ENCODE results near the gene PLSCR3.

DNA sequence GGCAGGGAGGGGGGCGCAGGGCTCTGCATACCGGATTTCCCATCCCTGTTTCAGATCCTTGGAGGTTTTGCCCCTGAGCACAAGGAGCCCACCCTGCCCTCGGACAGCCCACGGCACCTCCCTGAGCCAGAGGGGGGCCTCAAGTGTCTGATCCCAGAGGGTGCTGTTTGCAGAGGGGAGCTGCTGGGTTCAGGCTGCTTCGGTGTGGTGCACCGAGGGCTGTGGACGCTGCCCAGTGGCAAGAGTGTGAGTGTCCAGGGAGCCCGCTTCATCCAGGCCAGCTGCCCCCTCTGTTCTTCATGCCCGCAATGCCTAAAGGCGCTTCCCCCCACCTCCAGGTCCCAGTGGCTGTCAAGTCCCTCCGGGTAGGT lies 11.0 kb downstream of the PLSCR3 start:
- TF ChIP-seq, protein P1, sequence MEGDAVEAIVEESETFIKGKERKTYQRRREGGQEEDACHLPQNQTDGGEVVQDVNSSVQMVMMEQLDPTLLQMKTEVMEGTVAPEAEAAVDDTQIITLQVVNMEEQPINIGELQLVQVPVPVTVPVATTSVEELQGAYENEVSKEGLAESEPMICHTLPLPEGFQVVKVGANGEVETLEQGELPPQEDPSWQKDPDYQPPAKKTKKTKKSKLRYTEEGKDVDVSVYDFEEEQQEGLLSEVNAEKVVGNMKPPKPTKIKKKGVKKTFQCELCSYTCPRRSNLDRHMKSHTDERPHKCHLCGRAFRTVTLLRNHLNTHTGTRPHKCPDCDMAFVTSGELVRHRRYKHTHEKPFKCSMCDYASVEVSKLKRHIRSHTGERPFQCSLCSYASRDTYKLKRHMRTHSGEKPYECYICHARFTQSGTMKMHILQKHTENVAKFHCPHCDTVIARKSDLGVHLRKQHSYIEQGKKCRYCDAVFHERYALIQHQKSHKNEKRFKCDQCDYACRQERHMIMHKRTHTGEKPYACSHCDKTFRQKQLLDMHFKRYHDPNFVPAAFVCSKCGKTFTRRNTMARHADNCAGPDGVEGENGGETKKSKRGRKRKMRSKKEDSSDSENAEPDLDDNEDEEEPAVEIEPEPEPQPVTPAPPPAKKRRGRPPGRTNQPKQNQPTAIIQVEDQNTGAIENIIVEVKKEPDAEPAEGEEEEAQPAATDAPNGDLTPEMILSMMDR (IDR thresholded peaks at IDR 0.05), result no peak
- no peak for TF ChIP-seq POLR2A (IDR thresholded peaks at IDR 0.05)
